ENCODE measurements around the gene GNGT1.
A peak's percentile ranks its signal among the peaks of the same experiment; 100 is the strongest.

The GNGT1 gene

GRCh38 chr7:93890464-93891068 lies 15.8 kb upstream of the GNGT1 start, which contains the start of gene TFPI2:
Gene TFPI2 (minus strand): TSS chr7:93890753. CDS start chr7:93890678, 75 bp downstream.
- H3K4me1 ChIP-seq (ENCODE audit: insufficient read depth, poor library complexity, severe bottlenecking) = no peaks in the 10 kb centered on the region
- H3K27ac ChIP-seq (ENCODE audit: poor library complexity, severe bottlenecking) = peak within 1 kb of the TSS; percentile 30
- H3K4me3 ChIP-seq (ENCODE audit: severe bottlenecking) = peak within 1 kb of the TSS; percentile 57
- ATAC-seq (ENCODE audit: low read depth) (peak; percentile 76), DNase-seq (ENCODE audit: low spot score) (peak; percentile 84)
- TF ChIP-seq, protein P1, sequence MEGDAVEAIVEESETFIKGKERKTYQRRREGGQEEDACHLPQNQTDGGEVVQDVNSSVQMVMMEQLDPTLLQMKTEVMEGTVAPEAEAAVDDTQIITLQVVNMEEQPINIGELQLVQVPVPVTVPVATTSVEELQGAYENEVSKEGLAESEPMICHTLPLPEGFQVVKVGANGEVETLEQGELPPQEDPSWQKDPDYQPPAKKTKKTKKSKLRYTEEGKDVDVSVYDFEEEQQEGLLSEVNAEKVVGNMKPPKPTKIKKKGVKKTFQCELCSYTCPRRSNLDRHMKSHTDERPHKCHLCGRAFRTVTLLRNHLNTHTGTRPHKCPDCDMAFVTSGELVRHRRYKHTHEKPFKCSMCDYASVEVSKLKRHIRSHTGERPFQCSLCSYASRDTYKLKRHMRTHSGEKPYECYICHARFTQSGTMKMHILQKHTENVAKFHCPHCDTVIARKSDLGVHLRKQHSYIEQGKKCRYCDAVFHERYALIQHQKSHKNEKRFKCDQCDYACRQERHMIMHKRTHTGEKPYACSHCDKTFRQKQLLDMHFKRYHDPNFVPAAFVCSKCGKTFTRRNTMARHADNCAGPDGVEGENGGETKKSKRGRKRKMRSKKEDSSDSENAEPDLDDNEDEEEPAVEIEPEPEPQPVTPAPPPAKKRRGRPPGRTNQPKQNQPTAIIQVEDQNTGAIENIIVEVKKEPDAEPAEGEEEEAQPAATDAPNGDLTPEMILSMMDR (IDR thresholded peaks at IDR 0.05; ENCODE audit: poor library complexity, severe bottlenecking) = peak; percentile 35
- H3K9me3 ChIP-seq (ENCODE audit: severe bottlenecking) = no peaks in the 10 kb centered on the region
- peaks cover 27% of the 10 kb centered on the region for H3K36me3 ChIP-seq (ENCODE audit: low read depth)
- H3K27me3 ChIP-seq (ENCODE audit: insufficient read depth, poor library complexity, severe bottlenecking) = no peaks in the 10 kb centered on the region

GRCh38 chr7:93894426-93894825 lies 11.9 kb upstream of the GNGT1 start:
- no peaks in the 10 kb centered on the region for H3K27me3 ChIP-seq (ENCODE audit: insufficient read depth, poor library complexity, severe bottlenecking)
- TF ChIP-seq, protein P1 (IDR thresholded peaks at IDR 0.05; ENCODE audit: poor library complexity, severe bottlenecking) = no peak
- no peaks in the 10 kb centered on the region for H3K4me1 ChIP-seq (ENCODE audit: insufficient read depth, poor library complexity, severe bottlenecking)
- no peak overlapping the region for H3K27ac ChIP-seq (ENCODE audit: poor library complexity, severe bottlenecking)
- H3K4me3 ChIP-seq (ENCODE audit: severe bottlenecking) = no peak overlapping the region
- no peaks in the 10 kb centered on the region for H3K36me3 ChIP-seq (ENCODE audit: low read depth)
- no peak for ATAC-seq (ENCODE audit: low read depth)
- no peaks in the 10 kb centered on the region for H3K9me3 ChIP-seq (ENCODE audit: severe bottlenecking)
- no peak for DNase-seq (ENCODE audit: low spot score)

DNA sequence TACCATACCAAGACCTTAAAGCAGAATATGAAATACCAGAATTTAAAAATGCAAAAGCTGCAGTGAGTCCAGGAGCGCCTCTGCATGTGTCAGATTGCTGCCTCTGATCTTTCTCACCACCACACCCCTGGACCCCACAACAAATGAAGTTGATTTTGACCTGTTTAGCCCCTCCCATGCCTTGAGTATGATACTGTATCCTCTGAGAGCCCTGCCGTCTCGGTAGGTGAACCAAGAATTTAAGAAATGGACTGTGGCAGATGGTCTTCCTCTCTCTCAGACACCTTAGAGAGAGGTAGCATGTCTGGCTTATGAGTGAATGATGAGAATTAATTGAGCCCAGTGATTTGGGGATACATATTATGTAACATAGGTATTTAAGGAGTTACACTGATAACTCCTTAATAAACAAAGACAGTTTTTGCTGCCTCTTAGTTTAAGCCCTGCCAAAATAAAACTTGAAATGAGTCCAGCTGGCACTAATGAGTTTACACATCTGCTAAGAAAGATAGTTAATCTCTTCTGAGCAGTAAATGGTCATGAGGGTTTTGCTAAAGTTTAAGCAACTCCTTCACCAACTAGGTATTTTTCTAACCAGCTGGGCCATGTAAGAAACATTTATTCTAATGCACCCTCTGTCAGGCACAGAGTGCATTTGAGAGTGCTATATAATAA lies 11.3 kb upstream of the GNGT1 start:
- Histone ChIP-seq H3K27ac (ENCODE audit: poor library complexity, severe bottlenecking) (no peak overlapping the region), H3K4me1 (ENCODE audit: insufficient read depth, poor library complexity, severe bottlenecking) (no peaks in the 10 kb centered on the region)

DNA sequence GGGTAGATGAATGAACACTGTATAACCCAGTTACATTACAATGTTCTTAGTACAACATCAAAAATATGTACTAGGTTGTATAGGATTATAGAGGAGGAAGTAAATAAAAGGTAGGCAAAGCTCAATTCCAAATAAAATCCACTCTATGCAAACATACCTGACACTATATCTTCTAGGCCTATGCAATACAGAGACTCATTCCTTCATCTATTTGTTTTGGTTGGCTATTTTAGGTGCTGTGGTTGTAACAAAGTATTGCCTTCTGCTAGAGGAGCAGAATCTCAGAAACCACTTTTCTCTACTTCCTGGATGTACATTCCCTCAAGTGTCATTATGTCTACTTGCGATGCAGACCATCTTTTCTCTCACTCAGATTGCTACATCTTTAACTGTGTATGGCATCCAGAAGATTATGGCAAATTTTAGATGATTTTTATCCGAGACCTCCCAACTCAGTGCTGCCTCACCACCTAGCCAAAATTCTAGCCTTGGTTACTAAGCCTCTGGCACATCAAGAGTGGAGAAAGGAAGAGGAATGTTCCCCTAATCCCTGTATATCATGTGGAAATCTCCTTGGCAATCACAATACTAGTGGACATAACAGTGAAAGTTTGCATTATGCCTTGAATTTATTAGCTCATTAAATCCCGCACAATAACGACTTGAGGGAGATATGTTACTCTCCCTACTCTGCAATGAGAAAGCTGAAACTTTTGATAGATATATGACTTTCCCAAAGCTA lies 10.3 kb upstream of the GNGT1 start:
- ATAC-seq (ENCODE audit: low read depth) (no peak), DNase-seq (ENCODE audit: low spot score) (no peak)
- Histone ChIP-seq H3K36me3 (ENCODE audit: low read depth) (no peaks in the 10 kb centered on the region), H3K4me1 (ENCODE audit: insufficient read depth, poor library complexity, severe bottlenecking) (no peaks in the 10 kb centered on the region), H3K9me3 (ENCODE audit: severe bottlenecking) (no peaks in the 10 kb centered on the region), H3K4me3 (ENCODE audit: severe bottlenecking) (no peak overlapping the region), H3K27me3 (ENCODE audit: insufficient read depth, poor library complexity, severe bottlenecking) (no peaks in the 10 kb centered on the region), H3K27ac (ENCODE audit: poor library complexity, severe bottlenecking) (no peak overlapping the region)
- TF ChIP-seq, protein P1 (IDR thresholded peaks at IDR 0.05; ENCODE audit: poor library complexity, severe bottlenecking) = no peak

More for the DNA sequence above, 11.3 kb upstream of the GNGT1 start:
- ATAC-seq (ENCODE audit: low read depth) = no peak
- DNase-seq (ENCODE audit: low spot score) = no peak
- no peaks in the 10 kb centered on the region for H3K36me3 ChIP-seq (ENCODE audit: low read depth)
- no peaks in the 10 kb centered on the region for H3K27me3 ChIP-seq (ENCODE audit: insufficient read depth, poor library complexity, severe bottlenecking)
- TF ChIP-seq, protein P1 (IDR thresholded peaks at IDR 0.05; ENCODE audit: poor library complexity, severe bottlenecking) = no peak
- H3K9me3 ChIP-seq (ENCODE audit: severe bottlenecking) = no peaks in the 10 kb centered on the region
- no peak overlapping the region for H3K4me3 ChIP-seq (ENCODE audit: severe bottlenecking)
